ENCODE data around the gene TAC3.
A peak's percentile ranks its signal among the peaks of the same experiment; 100 is the strongest.
"Not testable (repeated sequence)": the region's sequence is repeated elsewhere in the genome, so short reads cannot be mapped to it uniquely, and the experiment has no call there.

The TAC3 gene

GRCh38 chr12:57004651-57005050 lies 11.7 kb downstream of the TAC3 start:
- DNase-seq (ENCODE audit: low read depth): no peak

GRCh38 chr12:57003395-57003794 lies 12.9 kb downstream of the TAC3 start:
- DNase-seq (ENCODE audit: low read depth): no peak

- DNase-seq (ENCODE audit: low read depth): peak; percentile 49
These were observed 14.9 kb downstream of the TAC3 start for GRCh38 chr12:57001448-57001906.

GRCh38 chr12:57000393-57000792 lies 15.9 kb downstream of the TAC3 start:
- DNase-seq (ENCODE audit: low read depth): no peak

GRCh38 chr12:56999456-56999855 lies 16.9 kb downstream of the TAC3 start:
- no peak for DNase-seq (ENCODE audit: low read depth)

- no peak for DNase-seq (ENCODE audit: low read depth)
These were observed 17.3 kb downstream of the TAC3 start for GRCh38 chr12:56998981-56999380.

GRCh38 chr12:56998316-56998715 lies 18.0 kb downstream of the TAC3 start:
- DNase-seq (ENCODE audit: low read depth): no peak

GRCh38 chr12:56996793-56997545 lies 19.4 kb downstream of the TAC3 start:
- no peak for DNase-seq (ENCODE audit: low read depth)

- DNase-seq (ENCODE audit: low read depth): no peak
These were observed 20.3 kb downstream of the TAC3 start for GRCh38 chr12:56995930-56996496.

- DNase-seq (ENCODE audit: low read depth): no peak
These were observed 21.0 kb downstream of the TAC3 start for GRCh38 chr12:56995201-56995929.

GRCh38 chr12:56994231-56994746 lies 22.0 kb downstream of the TAC3 start:
- DNase-seq (ENCODE audit: low read depth): no peak

- DNase-seq (ENCODE audit: low read depth): no peak
These were observed 23.0 kb downstream of the TAC3 start for GRCh38 chr12:56993346-56993745.

GRCh38 chr12:56991319-56992246 lies 24.7 kb downstream of the TAC3 start:
- DNase-seq (ENCODE audit: low read depth): no peak

- no peak for DNase-seq (ENCODE audit: low read depth)
These were observed 25.5 kb downstream of the TAC3 start for GRCh38 chr12:56990648-56991318.

GRCh38 chr12:56989861-56990610 lies 26.3 kb downstream of the TAC3 start:
- no peak for DNase-seq (ENCODE audit: low read depth)

GRCh38 chr12:56988207-56988739 lies 28.1 kb downstream of the TAC3 start:
- DNase-seq (ENCODE audit: low read depth): no peak

GRCh38 chr12:56987551-56988053 lies 28.7 kb downstream of the TAC3 start:
- peak; percentile 62 for DNase-seq (ENCODE audit: low read depth)

GRCh38 chr12:56987011-56987410 lies 29.3 kb downstream of the TAC3 start:
- no peak for DNase-seq (ENCODE audit: low read depth)

- DNase-seq (ENCODE audit: low read depth): not testable (repeated sequence)
These were observed 30.6 kb downstream of the TAC3 start for GRCh38 chr12:56985714-56986113.

- DNase-seq (ENCODE audit: low read depth): no peak
These were observed 32.9 kb downstream of the TAC3 start for GRCh38 chr12:56983386-56983785.
